Kidney glomerular epithelial cell (primary cell): ENCODE results near the gene ITGA1.

Experiments used
- DNase-seq: peaks from one replicate; lab custom pipeline; 2025; lab: John Stamatoyannopoulos, UW

ITGA1 gene

GRCh38 chr5:52998552-52999313 is 211.0 kb downstream of the ITGA1 start:
- no peak for DNase-seq

GRCh38 chr5:52999344-52999949 is 211.7 kb downstream of the ITGA1 start:
- DNase-seq = no peak

GRCh38 chr5:53001541-53001940 is 213.8 kb downstream of the ITGA1 start:
- DNase-seq = no peak

- DNase-seq = no peak
Observed at GRCh38 chr5:53002491-53002890, 214.8 kb downstream of the ITGA1 start.

- no peak for DNase-seq
Observed at GRCh38 chr5:53003144-53003543, 215.4 kb downstream of the ITGA1 start.

GRCh38 chr5:53006911-53007890 is 219.5 kb downstream of the ITGA1 start:
- DNase-seq = no peak

GRCh38 chr5:53008751-53009150 is 221.0 kb downstream of the ITGA1 start:
- no peak for DNase-seq
